Neural cell (in vitro differentiated cells): Measurements from ENCODE around the gene TTC1. TPM values are rescaled to one million over a fixed set of nuclear protein-coding genes. Genes with fewer than 3 reads are reported as not detected.

Source experiments
- H2AFZ ChIP-seq: fragments of 200-600, 300-800 bp; sonication (generic), shearing (Covaris generic); 2 replicates; pipeline ENCODE4 v1.6.0; 2014; ENCODE audit warnings: low read depth, mild to moderate bottlenecking, antibody characterized with exemption, low read length, moderate library complexity
- H3F3A ChIP-seq: fragments of 200-600 bp; shearing (Covaris generic); 2 replicates; pipeline ENCODE4 v1.6.1; 2016; ENCODE audit warnings: mild to moderate bottlenecking, moderate library complexity, mixed read lengths, antibody characterized with exemption, low read length; ENCODE audit not compliant: insufficient read depth, poor library complexity, severe bottlenecking
- H3K27ac ChIP-seq: fragments of 200-600, 300-800 bp; sonication (generic), shearing (Covaris generic); 2 replicates; pipeline ENCODE4 v1.5.1; 2014; ENCODE audit warnings: mild to moderate bottlenecking, low read length, moderate library complexity
- H3K27me3 ChIP-seq: fragments of 300-800, 200-600 bp; sonication (generic), shearing (Covaris generic); 2 replicates; pipeline ENCODE4 v1.6.0; 2014; ENCODE audit warnings: mild to moderate bottlenecking, low read depth, low read length, moderate library complexity; ENCODE audit not compliant: insufficient read depth
- H3K36me3 ChIP-seq: fragments of 300-800, 200-600 bp; sonication (generic), shearing (Covaris generic); 2 replicates; pipeline ENCODE4 v1.5.1; 2014; ENCODE audit warnings: mild to moderate bottlenecking, antibody characterized with exemption, low read length, moderate library complexity; ENCODE audit not compliant: insufficient read depth
- H3K4me2 ChIP-seq: fragments of 300-800, 200-600 bp; sonication (generic), shearing (Covaris generic); 2 replicates; pipeline ENCODE4 v1.6.0; 2014; ENCODE audit warnings: mild to moderate bottlenecking, low read length
- H3K4me3 ChIP-seq: fragments of 300-800, 200-600 bp; sonication (generic), shearing (Covaris generic); 2 replicates; pipeline ENCODE4 v1.5.1; 2014; ENCODE audit warnings: mild to moderate bottlenecking, low read length, moderate library complexity
- H3K79me2 ChIP-seq: fragments of 200-600 bp; shearing (Covaris generic); replicated peaks from 2 replicates; pipeline ENCODE4 v1.6.0; 2014; ENCODE audit warnings: mild to moderate bottlenecking, low read length, moderate library complexity; ENCODE audit not compliant: insufficient read depth
- H3K9ac ChIP-seq: fragments of 300-800, 200-600 bp; sonication (generic), shearing (Covaris generic); 2 replicates; pipeline ENCODE4 v1.6.1; 2016; ENCODE audit warnings: mild to moderate bottlenecking, low read length, mixed read lengths
- H3K9me2 ChIP-seq: fragments of 200-600 bp; shearing (Covaris generic); 2 replicates; pipeline ENCODE4 v1.6.1; 2016; ENCODE audit warnings: mild to moderate bottlenecking, low read length, mixed read lengths; ENCODE audit not compliant: insufficient read depth
- H3K9me3 ChIP-seq: fragments of 200-600, 300-800 bp; sonication (generic), shearing (Covaris generic); 2 replicates; pipeline ENCODE4 v1.6.1; 2016; ENCODE audit warnings: mild to moderate bottlenecking, mixed run types, low read length, moderate library complexity, mixed read lengths
- H4K20me1 ChIP-seq: fragments of 200-600 bp; shearing (Covaris generic); 2 replicates; pipeline ENCODE4 v1.6.1; 2016; ENCODE audit warnings: mild to moderate bottlenecking, mixed run types; ENCODE audit not compliant: insufficient read depth
- EP300 ChIP-seq: fragments of 450-650 bp; conservative IDR thresholded peaks from 2 replicates; pipeline ENCODE4 v1.6.1; 2014; ENCODE audit warnings: antibody characterized with exemption, mild to moderate bottlenecking, moderate library complexity; ENCODE audit not compliant: poor library complexity, severe bottlenecking
- EZH2 ChIP-seq: fragments of 200-600, 300-800 bp; shearing (Covaris generic), sonication (generic); IDR thresholded peaks from 2 replicates; pipeline ENCODE4 v1.6.1; 2014; ENCODE audit warnings: antibody characterized with exemption, low read length, borderline replicate concordance, mild to moderate bottlenecking; ENCODE audit not compliant: insufficient read depth, poor library complexity, severe bottlenecking
- MXI1 ChIP-seq: fragments of 450-650 bp; conservative IDR thresholded peaks from 2 replicates; pipeline ENCODE4 v1.6.1; 2014; ENCODE audit warnings: antibody characterized with exemption, mild to moderate bottlenecking; ENCODE audit not compliant: poor library complexity, severe bottlenecking
- POLR2AphosphoS5 ChIP-seq: IDR thresholded peaks from 2 replicates; pipeline ENCODE4 v1.6.1; 2012
- RAD21 ChIP-seq: fragments of 450-650 bp; conservative IDR thresholded peaks from 2 replicates; pipeline ENCODE4 v1.6.1; 2014; ENCODE audit warnings: antibody characterized with exemption, mild to moderate bottlenecking, moderate library complexity
- REST ChIP-seq: IDR thresholded peaks from 2 replicates; pipeline ENCODE4 v1.6.1; 2012; ENCODE audit warnings: borderline replicate concordance
- SMC3 ChIP-seq: fragments of 450-650 bp; conservative IDR thresholded peaks from 2 replicates; pipeline ENCODE4 v1.6.1; 2014; ENCODE audit warnings: antibody characterized with exemption, mild to moderate bottlenecking, moderate library complexity; ENCODE audit not compliant: poor library complexity
- TAF1 ChIP-seq: IDR thresholded peaks from 2 replicates; pipeline ENCODE4 v1.6.1; 2012; ENCODE audit warnings: low read depth
- polyA plus RNA-seq: library from polyadenylated mRNA; depleted of rRNA; stranded (reverse); fragments of >200 nt; gene quantifications from 2 replicates; pipeline ENCODE4 v1.2.3, GENCODE V29; 2014
- TF ChIP-seq, protein P1 (sequence below): fragments of 450-650 bp; IDR thresholded peaks from 2 replicates; pipeline ENCODE4 v1.5.1; 2014; ENCODE audit warnings: antibody characterized with exemption, mild to moderate bottlenecking, moderate library complexity; ENCODE audit not compliant: poor library complexity, severe bottlenecking

The TTC1 gene
- polyA plus RNA-seq, 1 donor from 2014 or later = 74.0 TPM

DNA sequence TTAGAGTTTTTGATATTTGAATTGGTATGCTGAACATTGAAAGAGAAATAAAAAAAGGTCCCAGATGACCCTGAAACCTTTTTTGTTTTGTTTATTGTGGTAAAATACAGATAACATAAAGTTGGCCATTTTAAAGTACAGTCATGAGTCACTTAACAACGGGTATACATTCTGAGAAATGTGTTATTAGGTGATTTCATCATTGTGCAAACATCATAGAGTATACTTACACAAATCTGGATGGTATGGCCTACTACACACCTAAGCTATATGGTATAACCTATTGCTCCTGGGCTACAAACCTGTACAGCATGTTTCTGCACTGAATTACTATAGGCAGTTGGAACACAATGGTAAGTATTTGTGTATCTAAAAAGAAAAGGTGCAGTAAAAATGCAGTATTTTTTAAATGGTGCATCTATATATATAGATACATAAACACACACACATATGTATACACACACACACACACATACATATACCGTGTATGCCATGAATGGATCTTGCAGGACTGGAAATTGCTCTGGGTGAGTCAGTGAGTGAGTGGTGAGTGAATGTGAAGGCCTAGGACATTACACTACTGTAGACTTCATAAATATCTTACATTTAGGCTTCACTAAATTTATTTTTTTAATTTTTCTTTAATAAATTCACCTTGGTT lies 31.0 kb downstream of the TTC1 start:
- TF ChIP-seq SMC3 (no peak), REST (no peak), POLR2AphosphoS5 (no peak), EP300 (no peak), RAD21 (no peak), MXI1 (no peak), TAF1 (no peak), EZH2 (no peak)
- TF ChIP-seq, protein P1, sequence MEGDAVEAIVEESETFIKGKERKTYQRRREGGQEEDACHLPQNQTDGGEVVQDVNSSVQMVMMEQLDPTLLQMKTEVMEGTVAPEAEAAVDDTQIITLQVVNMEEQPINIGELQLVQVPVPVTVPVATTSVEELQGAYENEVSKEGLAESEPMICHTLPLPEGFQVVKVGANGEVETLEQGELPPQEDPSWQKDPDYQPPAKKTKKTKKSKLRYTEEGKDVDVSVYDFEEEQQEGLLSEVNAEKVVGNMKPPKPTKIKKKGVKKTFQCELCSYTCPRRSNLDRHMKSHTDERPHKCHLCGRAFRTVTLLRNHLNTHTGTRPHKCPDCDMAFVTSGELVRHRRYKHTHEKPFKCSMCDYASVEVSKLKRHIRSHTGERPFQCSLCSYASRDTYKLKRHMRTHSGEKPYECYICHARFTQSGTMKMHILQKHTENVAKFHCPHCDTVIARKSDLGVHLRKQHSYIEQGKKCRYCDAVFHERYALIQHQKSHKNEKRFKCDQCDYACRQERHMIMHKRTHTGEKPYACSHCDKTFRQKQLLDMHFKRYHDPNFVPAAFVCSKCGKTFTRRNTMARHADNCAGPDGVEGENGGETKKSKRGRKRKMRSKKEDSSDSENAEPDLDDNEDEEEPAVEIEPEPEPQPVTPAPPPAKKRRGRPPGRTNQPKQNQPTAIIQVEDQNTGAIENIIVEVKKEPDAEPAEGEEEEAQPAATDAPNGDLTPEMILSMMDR = no peak
- Histone ChIP-seq H3K9me3 (no peaks in the 10 kb centered on the region), H3K9me2 (no peaks in the 10 kb centered on the region), H3K27ac (no peak overlapping the region), H3K4me3 (no peak overlapping the region), H3K79me2 (no peaks in the 10 kb centered on the region), H3K27me3 (no peaks in the 10 kb centered on the region), H2AFZ (no peak overlapping the region), H3K9ac (no peak overlapping the region), H3K4me2 (no peak overlapping the region), H4K20me1 (no peaks in the 10 kb centered on the region), H3F3A (no peaks in the 10 kb centered on the region), H3K36me3 (no peaks in the 10 kb centered on the region)

GRCh38 chr5:160040471-160040835 lies 31.5 kb downstream of the TTC1 start:
- Histone ChIP-seq H3K36me3 (no peaks in the 10 kb centered on the region), H3K27ac (no peak overlapping the region), H3K9ac (no peak overlapping the region), H3K9me3 (no peaks in the 10 kb centered on the region), H3K4me2 (no peak overlapping the region), H4K20me1 (no peaks in the 10 kb centered on the region), H3K9me2 (no peaks in the 10 kb centered on the region), H3K27me3 (no peaks in the 10 kb centered on the region), H3K4me3 (no peak overlapping the region), H3F3A (no peaks in the 10 kb centered on the region), H2AFZ (no peak overlapping the region), H3K79me2 (no peaks in the 10 kb centered on the region)
- TF ChIP-seq EZH2 = no peak
- TF ChIP-seq SMC3 = no peak
- no peak for TF ChIP-seq MXI1
- TF ChIP-seq RAD21 = no peak
- TF ChIP-seq, protein P1 = no peak
- no peak for TF ChIP-seq EP300
